PC-3 (cell line): Measurements from ENCODE around the gene TRIM25. TPM values are rescaled to one million over a fixed set of nuclear protein-coding genes. Genes with fewer than 3 reads are reported as not detected.

Source experiments
- ATAC-seq: fragments of 200-7000 bp; cut with Tn5 transposase; 2 replicates; pipeline ENCODE4 v1.9.1; 2020; ENCODE audit warnings: mild to moderate bottlenecking, moderate library complexity
- Bru-seq: library from RNA; stranded (reverse); fragments of 400-500 nt; gene quantifications from one replicate; lab custom pipeline; 2021; lab: Mats Ljungman, UMichigan
- BruChase-seq, 2 experiments: library from RNA; stranded (reverse); fragments of 400-500 nt; gene quantifications; one replicate each; lab custom pipeline; 2021; lab: Mats Ljungman, UMichigan
- BruUV-seq: library from RNA; stranded (reverse); fragments of 400-500 nt; replicated peaks from 2 replicates; lab custom pipeline; 2021; lab: Mats Ljungman, UMichigan
- CTCF ChIA-PET: fragments of 300-600 bp; sonication (Branson Sonifier 250); formaldehyde crosslinking; loops from one replicate; lab custom pipeline; 2022; ENCODE audit warnings: antibody characterized with exemption; lab: Charles Lee
- POLR2A ChIA-PET: fragments of 300-600 bp; sonication (Branson Sonifier 250); formaldehyde crosslinking; loops from one replicate; lab custom pipeline; 2022; ENCODE audit warnings: antibody characterized with exemption; ENCODE audit not compliant: unreplicated experiment; lab: Charles Lee
- DNase-seq: peaks from one replicate; pipeline ENCODE4 v3.0.0-alpha.2; 2015
- H2AFZ ChIP-seq: fragments of 300-600 bp; sonication (generic); 2 replicates; pipeline ENCODE4 v1.6.0; 2016; ENCODE audit warnings: antibody characterized with exemption, low read length
- H3F3A ChIP-seq: fragments of 300-600 bp; sonication (generic); one replicate; pipeline ENCODE4 v1.6.0; 2017; ENCODE audit warnings: antibody characterized with exemption, low read length, control low read depth, mild to moderate bottlenecking; ENCODE audit not compliant: unreplicated experiment
- H3K27ac ChIP-seq: fragments of 300-600 bp; sonication (generic); 2 replicates; pipeline ENCODE4 v1.5.1; 2016; ENCODE audit warnings: mild to moderate bottlenecking, low read length
- H3K27me3 ChIP-seq: fragments of 300-600 bp; sonication (generic); 2 replicates; pipeline ENCODE4 v1.6.1; 2016; ENCODE audit warnings: low read length, mixed read lengths
- H3K36me3 ChIP-seq: fragments of 300-600 bp; sonication (generic); 2 replicates; pipeline ENCODE4 v1.6.1; 2016; ENCODE audit warnings: low read depth, mixed run types, low read length, mixed read lengths
- H3K4me1 ChIP-seq: fragments of 300-600 bp; sonication (generic); 2 replicates; pipeline ENCODE4 v1.5.1; 2016; ENCODE audit warnings: low read length; ENCODE audit not compliant: insufficient read depth
- H3K4me2 ChIP-seq: fragments of 300-600 bp; sonication (generic); 2 replicates; pipeline ENCODE4 v1.6.0; 2016; ENCODE audit warnings: low read length
- H3K4me3 ChIP-seq: fragments of 300-600 bp; sonication (generic); 2 replicates; pipeline ENCODE4 v1.5.1; 2016; ENCODE audit warnings: mild to moderate bottlenecking, low read length, mixed read lengths
- H3K79me2 ChIP-seq: fragments of 300-600 bp; sonication (generic); 2 replicates; pipeline ENCODE4 v1.6.1; 2017; ENCODE audit warnings: low read length, mixed read lengths
- H3K9ac ChIP-seq: fragments of 300-600 bp; sonication (generic); 2 replicates; pipeline ENCODE4 v1.6.0; 2016; ENCODE audit warnings: mild to moderate bottlenecking, low read length
- H3K9me2 ChIP-seq: fragments of 300-600 bp; sonication (generic); replicated peaks from 2 replicates; pipeline ENCODE4 v1.6.1; 2016; ENCODE audit warnings: mixed run types, low read length, mixed read lengths
- H3K9me3 ChIP-seq: fragments of 300-600 bp; sonication (generic); 2 replicates; pipeline ENCODE4 v1.6.1; 2016; ENCODE audit warnings: low read length, mixed read lengths
- H4K20me1 ChIP-seq: fragments of 300-600 bp; sonication (generic); 2 replicates; pipeline ENCODE4 v1.6.1; 2016; ENCODE audit warnings: low read length, mixed read lengths
- EZH2 ChIP-seq: fragments of 300-600 bp; sonication (generic); IDR thresholded peaks from one replicate; pipeline ENCODE4 v1.6.1; 2017; ENCODE audit warnings: antibody characterized with exemption, mild to moderate bottlenecking, low read length; ENCODE audit not compliant: unreplicated experiment
- EZH2phosphoT487 ChIP-seq: fragments of 300-600 bp; sonication (generic); IDR thresholded peaks from 2 replicates; pipeline ENCODE4 v1.6.1; 2018; ENCODE audit warnings: mild to moderate bottlenecking, antibody characterized with exemption, low read length, borderline replicate concordance
- intact Hi-C: fragments of 100-400 bp; cut with micrococcal nuclease; formaldehyde crosslinking; loops from 2 replicates; pipeline ENCODE4 v1.9.0; 2023
- long read RNA-seq: library from polyadenylated mRNA; unstranded; transcript quantifications from one replicate; pipeline ENCODE4 v2.0.0, GENCODE V29; 2021; ENCODE audit not compliant: unreplicated experiment
- total RNA-seq: library from RNA; depleted of rRNA; stranded (reverse); fragments of >200 nt; gene quantifications from 2 replicates; pipeline ENCODE4 v1.2.3, GENCODE V29; 2014; rRNA removed
- TF ChIP-seq, protein P1 (sequence below): fragments of 300-600 bp; sonication (generic); conservative IDR thresholded peaks from 2 replicates; pipeline ENCODE4 v1.5.1; 2017; ENCODE audit warnings: antibody characterized with exemption, low read depth, mild to moderate bottlenecking, low read length

The TRIM25 gene
- 44.0 and 60.2 TPM in 2 replicates for total RNA-seq
- Bru-seq, nascent RNA: percentile 99 among the genes with signal in this experiment
- BruChase-seq, experiment 1, labeled RNA remaining after a 6-hour chase: percentile 99 among the genes with signal in this experiment
- percentile 100 among the genes with signal in this experiment for BruChase-seq, experiment 2, labeled RNA remaining after a 2-hour chase
- long read RNA-seq, full-length matches to known transcripts: 18 of 210 reads
- long read RNA-seq, partial matches to known transcripts: 20 of 210 reads
- long read RNA-seq, other reads (novel, unspliced or antisense): 172 of 210 reads

- ChIA-PET POLR2A (interaction anchor here (0.5 to 1.1 kb wide), 14 partner anchors 11 to 1033 kb away, joined by 3 to 15 read pairs (median 5); partner anchors contain the start of genes DGKE and NOG), CTCF (interaction anchor here (0.6 to 0.8 kb wide), 3 partner anchors 94 to 229 kb away, joined by 3 read pairs; no protein-coding TSS in a partner anchor)
- Histone ChIP-seq H3K9me3 (peaks cover 8% of the 10 kb centered on the region; the same call in 1 of the 2 replicates), H3K9me2 (no peaks in the 10 kb centered on the region), H4K20me1 (peaks cover 34% of the 10 kb centered on the region), H3K36me3 (peaks cover 6% of the 10 kb centered on the region; the same call in 1 of the 2 replicates), H3F3A (peaks cover 9% of the 10 kb centered on the region), H2AFZ (peak within 1 kb of the TSS; percentile 59), H3K9ac (peak within 1 kb of the TSS; percentile 96), H3K27ac (peak within 1 kb of the TSS; percentile 94), H3K27me3 (no peaks in the 10 kb centered on the region), H3K4me1 (peaks cover 45% of the 10 kb centered on the region), H3K79me2 (peaks cover 61% of the 10 kb centered on the region), H3K4me2 (peak within 1 kb of the TSS; percentile 94), H3K4me3 (peak within 1 kb of the TSS; percentile 87)
- no peak for TF ChIP-seq EZH2phosphoT487
- TF ChIP-seq EZH2: no peak
- TF ChIP-seq, protein P1, sequence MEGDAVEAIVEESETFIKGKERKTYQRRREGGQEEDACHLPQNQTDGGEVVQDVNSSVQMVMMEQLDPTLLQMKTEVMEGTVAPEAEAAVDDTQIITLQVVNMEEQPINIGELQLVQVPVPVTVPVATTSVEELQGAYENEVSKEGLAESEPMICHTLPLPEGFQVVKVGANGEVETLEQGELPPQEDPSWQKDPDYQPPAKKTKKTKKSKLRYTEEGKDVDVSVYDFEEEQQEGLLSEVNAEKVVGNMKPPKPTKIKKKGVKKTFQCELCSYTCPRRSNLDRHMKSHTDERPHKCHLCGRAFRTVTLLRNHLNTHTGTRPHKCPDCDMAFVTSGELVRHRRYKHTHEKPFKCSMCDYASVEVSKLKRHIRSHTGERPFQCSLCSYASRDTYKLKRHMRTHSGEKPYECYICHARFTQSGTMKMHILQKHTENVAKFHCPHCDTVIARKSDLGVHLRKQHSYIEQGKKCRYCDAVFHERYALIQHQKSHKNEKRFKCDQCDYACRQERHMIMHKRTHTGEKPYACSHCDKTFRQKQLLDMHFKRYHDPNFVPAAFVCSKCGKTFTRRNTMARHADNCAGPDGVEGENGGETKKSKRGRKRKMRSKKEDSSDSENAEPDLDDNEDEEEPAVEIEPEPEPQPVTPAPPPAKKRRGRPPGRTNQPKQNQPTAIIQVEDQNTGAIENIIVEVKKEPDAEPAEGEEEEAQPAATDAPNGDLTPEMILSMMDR: no peak
- ATAC-seq (peak; percentile 67), DNase-seq (peak; percentile 92)
- TSS peak; percentile 83 for BruUV-seq
- intact Hi-C loops: loop anchor here (1.0 kb wide), 1 partner anchor 26 kb away; no protein-coding TSS in a partner anchor
Observed at GRCh38 chr17:56913867-56914580, at the start of gene TRIM25. Gene TRIM25 (minus strand): TSS chr17:56914049. CDS start chr17:56913988, 61 bp downstream.

GRCh38 chr17:56960596-56961538 is 47.0 kb upstream of the TRIM25 start, which contains the start of gene COIL:
Gene COIL (minus strand): TSS chr17:56961050. CDS start chr17:56961019, 31 bp downstream.
- H3K27me3 ChIP-seq: no peaks in the 10 kb centered on the region
- ChIA-PET CTCF (interaction anchor here (0.6 to 0.7 kb wide), 3 partner anchors 16 to 942 kb away, joined by 3 to 4 read pairs (median 3); no protein-coding TSS in a partner anchor), POLR2A (interaction anchor here (0.5 kb wide), 1 partner anchor 97 kb away, joined by 4 read pairs; no protein-coding TSS in a partner anchor)
- no peaks in the 10 kb centered on the region; the same call in 1 of the 2 replicates for H3K36me3 ChIP-seq
- ATAC-seq (peak; percentile 94), DNase-seq (peak; percentile 98)
- H3K9ac ChIP-seq: peak within 1 kb of the TSS; percentile 95
- peak within 1 kb of the TSS; percentile 86 for H3K4me2 ChIP-seq
- peak within 1 kb of the TSS; percentile 98 for H3K4me3 ChIP-seq
- H2AFZ ChIP-seq: peak within 1 kb of the TSS; percentile 99
- peak within 1 kb of the TSS; percentile 83 for H3K27ac ChIP-seq
- no peaks in the 10 kb centered on the region for H3K9me3 ChIP-seq
- TF ChIP-seq EZH2phosphoT487: no peak
- TF ChIP-seq EZH2: no peak
- TF ChIP-seq, protein P1: peak; percentile 99
- intact Hi-C loops: loop anchor here (5.0 kb wide), 1 partner anchor 144 kb away; no protein-coding TSS in a partner anchor
- H3K4me1 ChIP-seq: peaks cover 24% of the 10 kb centered on the region
- no peaks in the 10 kb centered on the region for H3K9me2 ChIP-seq
- H3K79me2 ChIP-seq: peaks cover 41% of the 10 kb centered on the region
- BruUV-seq: TSS peak; percentile 92
- no peaks in the 10 kb centered on the region for H3F3A ChIP-seq
- no peaks in the 10 kb centered on the region for H4K20me1 ChIP-seq
